Stimulated activated naive CD8-positive, alpha-beta T cell treated with anti-CD3 and anti-CD28 coated beads, Interleukin-15, amount 100 ng/mL, for 72 hours (primary cell): ENCODE measurements around the gene OR7C1.
A peak's percentile ranks its signal among the peaks of the same experiment; 100 is the strongest.

ENCODE experiments used
- ATAC-seq: fragments of 150-1000 bp; cut with Tn5 transposase; 2 replicates; pipeline ENCODE4 v1.10.0; 2021; ENCODE audit warnings: mild to moderate bottlenecking, moderate library complexity
- DNase-seq, 2 donors: peaks; one replicate each; pipeline ENCODE4 v3.0.0; 2021 to 2022
- H3K27ac Mint-ChIP-seq, 2 donors: one replicate each; pipeline ENCODE4 v1.8.0; 2022; ENCODE audit warnings: mild to moderate bottlenecking in 2 of 2, mixed read lengths in 2 of 2, moderate library complexity in 2 of 2
- H3K27me3 Mint-ChIP-seq: one replicate; pipeline ENCODE4 v1.8.0; 2022; ENCODE audit warnings: mixed read lengths
- H3K4me1 Mint-ChIP-seq: one replicate; pipeline ENCODE4 v1.8.0; 2022; ENCODE audit warnings: mild to moderate bottlenecking, mixed read lengths
- H3K4me3 Mint-ChIP-seq, 2 donors: one replicate each; pipeline ENCODE4 v1.8.0; 2022; ENCODE audit warnings: mild to moderate bottlenecking in 2 of 2, mixed read lengths in 2 of 2, moderate library complexity in 1 of 2
- H3K9me3 Mint-ChIP-seq, 2 donors: one replicate each; pipeline ENCODE4 v1.8.0; 2022; ENCODE audit warnings: mixed read lengths in 2 of 2

Gene OR7C1

GRCh38 chr19:14835011-14835410 is at the start of gene OR7C1, which contains the start of gene OR7A5:
Gene OR7C1 (minus strand): TSS chr19:14835185. CDS start chr19:14800136, 35,049 bp downstream.
Gene OR7A5 (minus strand): TSS chr19:14835185. CDS start chr19:14828241, 6,944 bp downstream.
- H3K27ac Mint-ChIP-seq, result no peak within 1 kb of the TSS
- DNase-seq (no peak), ATAC-seq (no peak)
- no peaks in the 10 kb centered on the region for H3K27me3 Mint-ChIP-seq
- no peak within 1 kb of the TSS for H3K4me3 Mint-ChIP-seq
- no peaks in the 10 kb centered on the region for H3K4me1 Mint-ChIP-seq
- H3K9me3 Mint-ChIP-seq, result no peaks in the 10 kb centered on the region

GRCh38 chr19:14871619-14872230 is 36.7 kb upstream of the OR7C1 start:
- no peak overlapping the region for H3K27ac Mint-ChIP-seq
- H3K4me3 Mint-ChIP-seq, result no peak overlapping the region
- no peak for ATAC-seq
- DNase-seq, result no peak
- peaks cover 33% of the 10 kb centered on the region for H3K27me3 Mint-ChIP-seq
- H3K4me1 Mint-ChIP-seq, result no peaks in the 10 kb centered on the region
- no peaks in the 10 kb centered on the region for H3K9me3 Mint-ChIP-seq

GRCh38 chr19:14868497-14868896 is 33.5 kb upstream of the OR7C1 start:
- Mint-ChIP-seq H3K9me3 (no peaks in the 10 kb centered on the region), H3K27ac (no peak overlapping the region), H3K4me1 (no peaks in the 10 kb centered on the region), H3K4me3 (no peak overlapping the region), H3K27me3 (peaks cover 42% of the 10 kb centered on the region)
- DNase-seq (no peak), ATAC-seq (no peak)

DNA sequence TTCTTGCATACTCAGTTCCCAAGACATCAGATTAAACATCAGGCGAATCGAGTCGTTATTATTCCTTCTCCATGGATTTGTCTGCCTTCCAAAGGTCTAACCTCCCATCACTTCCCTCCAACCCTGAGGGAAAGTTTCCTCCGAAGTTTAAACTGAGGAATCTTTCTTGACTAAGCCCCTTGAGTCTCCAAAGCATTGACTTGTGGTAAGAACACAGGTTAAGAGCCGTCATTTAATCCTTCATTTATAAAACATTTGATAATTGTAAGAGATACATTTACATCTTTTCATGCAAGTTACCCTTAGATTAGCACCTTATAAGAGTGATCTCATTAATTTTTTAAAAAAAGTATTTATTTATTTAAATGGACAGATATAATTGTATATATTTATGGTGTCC is 13.8 kb upstream of the OR7C1 start, which contains the start of gene OR7A10:
Gene OR7A10, minus strand, starts transcription at position 101 of the 400 bp plus-strand sequence. CDS start 7,045 bp downstream, outside the sequence.
- DNase-seq (no peak), ATAC-seq (no peak)
- Mint-ChIP-seq H3K27ac (no peak within 1 kb of the TSS), H3K9me3 (no peaks in the 10 kb centered on the region), H3K27me3 (peaks cover 30% of the 10 kb centered on the region), H3K4me3 (no peak within 1 kb of the TSS), H3K4me1 (no peaks in the 10 kb centered on the region)

DNA sequence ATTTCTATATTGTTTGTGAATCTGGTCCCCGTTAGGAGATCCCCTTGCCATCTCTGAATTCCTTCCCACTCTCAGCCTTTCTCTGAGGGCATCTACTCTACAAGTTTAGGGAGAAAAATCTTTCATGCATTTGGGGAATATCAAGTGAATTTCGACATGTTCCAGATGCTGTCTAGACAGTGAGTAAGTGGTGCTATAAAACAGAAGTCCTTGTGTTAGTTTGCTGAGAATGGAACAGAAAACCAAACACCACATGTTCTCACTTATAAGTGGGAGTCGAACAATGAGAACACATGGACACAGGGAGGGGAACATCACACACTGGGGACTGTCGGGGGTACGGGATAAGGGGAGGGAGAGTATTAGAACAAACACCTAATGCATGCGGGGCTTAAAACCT is 8.6 kb upstream of the OR7C1 start:
- Mint-ChIP-seq H3K4me3 (no peak overlapping the region), H3K27me3 (peaks cover 49% of the 10 kb centered on the region), H3K27ac (no peak overlapping the region), H3K4me1 (no peaks in the 10 kb centered on the region), H3K9me3 (no peaks in the 10 kb centered on the region)
- ATAC-seq (no peak), DNase-seq (no peak)

- DNase-seq (no peak), ATAC-seq (no peak)
- Mint-ChIP-seq H3K27me3 (peaks cover 45% of the 10 kb centered on the region), H3K27ac (no peak overlapping the region), H3K4me1 (no peaks in the 10 kb centered on the region), H3K9me3 (no peaks in the 10 kb centered on the region), H3K4me3 (no peak overlapping the region)
Measured at GRCh38 chr19:14843169-14843568, 8.2 kb upstream of the OR7C1 start.

DNA sequence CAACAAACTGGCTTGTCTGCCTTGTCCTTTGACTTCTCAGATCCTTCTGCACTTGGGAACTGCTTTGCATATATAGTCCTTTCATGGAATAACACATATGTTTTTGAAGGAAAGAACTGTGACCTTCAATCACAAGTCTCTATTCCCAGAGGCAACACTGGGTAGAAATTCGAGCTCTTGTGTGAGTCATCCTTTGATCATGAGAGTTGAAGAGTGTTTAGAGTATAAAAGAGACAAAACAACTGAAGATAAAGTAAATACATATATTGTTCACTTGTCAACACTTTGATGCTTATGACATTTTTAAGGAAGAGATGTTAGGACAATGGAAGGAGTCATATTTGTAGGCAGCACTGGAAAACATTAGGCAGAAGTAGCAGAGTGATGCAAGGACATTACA is 5.2 kb upstream of the OR7C1 start:
- H3K4me1 Mint-ChIP-seq, result no peaks in the 10 kb centered on the region
- ATAC-seq, result no peak
- peaks cover 35% of the 10 kb centered on the region for H3K27me3 Mint-ChIP-seq

DNA sequence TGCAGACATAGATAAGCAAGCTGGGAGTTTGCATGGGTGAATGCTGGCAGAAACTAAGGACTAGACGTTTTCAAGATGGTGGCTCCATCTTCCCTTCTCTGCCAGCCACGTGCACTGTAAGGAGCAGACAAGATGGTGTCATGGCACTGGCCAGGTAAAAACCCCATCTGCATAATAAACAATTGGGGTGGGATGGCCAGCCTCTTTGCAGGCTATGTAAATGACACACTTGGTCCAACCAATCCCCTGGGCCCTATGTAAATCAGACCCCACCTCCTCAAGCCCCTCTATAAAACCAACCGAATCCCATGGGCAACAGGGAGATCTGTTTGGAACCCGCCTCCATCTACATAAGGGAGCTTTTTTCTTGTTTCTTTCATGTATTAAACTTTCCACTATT is 2.4 kb upstream of the OR7C1 start:
- no peak overlapping the region for H3K27ac Mint-ChIP-seq
- no peaks in the 10 kb centered on the region for H3K9me3 Mint-ChIP-seq
- DNase-seq (no peak), ATAC-seq (no peak)
- H3K4me1 Mint-ChIP-seq, result no peaks in the 10 kb centered on the region
- peaks cover 12% of the 10 kb centered on the region for H3K27me3 Mint-ChIP-seq
- no peak overlapping the region for H3K4me3 Mint-ChIP-seq

More for the DNA sequence above, 5.2 kb upstream of the OR7C1 start:
- no peaks in the 10 kb centered on the region for H3K9me3 Mint-ChIP-seq
- H3K4me3 Mint-ChIP-seq, result no peak overlapping the region
- DNase-seq, result no peak
- no peak overlapping the region for H3K27ac Mint-ChIP-seq

GRCh38 chr19:14830702-14831101 is 4.3 kb downstream of the OR7C1 start:
- Mint-ChIP-seq H3K4me3 (no peak overlapping the region), H3K9me3 (no peaks in the 10 kb centered on the region)

DNA sequence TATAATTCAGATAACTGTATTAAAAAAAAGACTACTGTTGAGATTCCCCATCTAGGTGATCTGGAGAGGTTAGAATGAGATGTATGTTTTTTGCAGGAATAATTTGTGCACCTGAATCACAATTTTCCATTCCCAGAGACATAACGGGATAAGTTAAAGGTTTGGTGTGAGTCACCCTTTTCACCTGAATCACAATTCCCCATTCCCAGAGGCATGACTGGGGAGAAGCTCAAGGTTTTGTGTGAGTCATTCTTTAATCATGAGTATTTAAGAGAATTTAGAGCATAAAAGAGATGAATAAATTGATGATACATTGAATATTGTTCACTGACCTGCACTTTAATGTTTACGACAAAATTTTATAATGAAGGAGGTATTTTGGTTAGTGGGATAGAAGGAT is 9.0 kb downstream of the OR7C1 start:
- Mint-ChIP-seq H3K27ac (no peak overlapping the region), H3K4me3 (no peak overlapping the region), H3K27me3 (peaks cover 50% of the 10 kb centered on the region), H3K4me1 (no peaks in the 10 kb centered on the region), H3K9me3 (no peaks in the 10 kb centered on the region)
- no peak for ATAC-seq
- no peak for DNase-seq

More at GRCh38 chr19:14830702-14831101, 4.3 kb downstream of the OR7C1 start:
- Mint-ChIP-seq H3K27ac (no peak overlapping the region), H3K4me1 (no peaks in the 10 kb centered on the region), H3K27me3 (peaks cover 31% of the 10 kb centered on the region)
- ATAC-seq (no peak), DNase-seq (no peak)

GRCh38 chr19:14821937-14822336 is 13.0 kb downstream of the OR7C1 start:
- peaks cover 38% of the 10 kb centered on the region for H3K27me3 Mint-ChIP-seq
- H3K4me3 Mint-ChIP-seq, result no peak overlapping the region
- H3K9me3 Mint-ChIP-seq, result no peaks in the 10 kb centered on the region
- ATAC-seq, result no peak
- H3K4me1 Mint-ChIP-seq, result no peaks in the 10 kb centered on the region
- H3K27ac Mint-ChIP-seq, result no peak overlapping the region
- no peak for DNase-seq

GRCh38 chr19:14818588-14818987 is 16.4 kb downstream of the OR7C1 start:
- Mint-ChIP-seq H3K4me3 (no peak overlapping the region), H3K9me3 (no peaks in the 10 kb centered on the region), H3K4me1 (no peaks in the 10 kb centered on the region), H3K27me3 (peaks cover 7% of the 10 kb centered on the region), H3K27ac (no peak overlapping the region)
- DNase-seq (no peak), ATAC-seq (no peak)

GRCh38 chr19:14817052-14817451 is 17.9 kb downstream of the OR7C1 start:
- H3K9me3 Mint-ChIP-seq, result no peaks in the 10 kb centered on the region
- ATAC-seq (no peak), DNase-seq (no peak)
- H3K27ac Mint-ChIP-seq, result no peak overlapping the region
- H3K4me1 Mint-ChIP-seq, result no peaks in the 10 kb centered on the region
- H3K4me3 Mint-ChIP-seq, result no peak overlapping the region
- peaks cover 7% of the 10 kb centered on the region for H3K27me3 Mint-ChIP-seq

GRCh38 chr19:14814982-14815652 is 19.9 kb downstream of the OR7C1 start:
- no peak for ATAC-seq
- Mint-ChIP-seq H3K4me1 (no peaks in the 10 kb centered on the region), H3K4me3 (no peak overlapping the region), H3K27me3 (no peaks in the 10 kb centered on the region), H3K9me3 (no peaks in the 10 kb centered on the region), H3K27ac (no peak overlapping the region)
- no peak for DNase-seq

- DNase-seq, result no peak
- Mint-ChIP-seq H3K9me3 (no peaks in the 10 kb centered on the region), H3K4me1 (no peaks in the 10 kb centered on the region), H3K27ac (peak overlapping the region in 1 of 2 donors; percentile 16), H3K27me3 (no peaks in the 10 kb centered on the region), H3K4me3 (peak overlapping the region in 1 of 2 donors; percentile 27)
- ATAC-seq, result no peak
Measured at GRCh38 chr19:14809272-14810057, 25.5 kb downstream of the OR7C1 start.

GRCh38 chr19:14804765-14805164 is 30.2 kb downstream of the OR7C1 start:
- H3K27me3 Mint-ChIP-seq, result peaks cover 9% of the 10 kb centered on the region
- H3K4me3 Mint-ChIP-seq, result no peak overlapping the region
- no peak for DNase-seq
- H3K4me1 Mint-ChIP-seq, result no peaks in the 10 kb centered on the region
- no peak for ATAC-seq
- H3K9me3 Mint-ChIP-seq, result no peaks in the 10 kb centered on the region
- H3K27ac Mint-ChIP-seq, result no peak overlapping the region
